Measurements from ENCODE around the gene TNKS1BP1.

GRCh38 chr11:57343825-57344224 lies 19.1 kb upstream of the TNKS1BP1 start:
- TF ChIP-seq JUND (IDR thresholded peaks at IDR 0.05) = no peak
- no peak for TF ChIP-seq CTCF (IDR thresholded peaks at IDR 0.05; ENCODE audit: low read depth, low read length, missing input control)
- TF ChIP-seq HNF4A (conservative IDR thresholded peaks at IDR 0.05) = no peak
- no peak for TF ChIP-seq ZBTB33 (IDR thresholded peaks at IDR 0.05)
- TF ChIP-seq RAD21 (IDR thresholded peaks at IDR 0.05) = no peak
- TF ChIP-seq RXRA (IDR thresholded peaks at IDR 0.05) = no peak

All from liver (tissue), 3 donors.